22Rv1 (cell line): ENCODE data around the gene NECAB3.

Experiments
- H3K27ac ChIP-seq: fragments of 450-650 bp; 2 replicates; pipeline ENCODE4 v1.5.1; 2017
- CTCF ChIP-seq: fragments of 450-650 bp; IDR thresholded peaks from 2 replicates; pipeline ENCODE4 v1.5.1; 2017; ENCODE audit warnings: mild to moderate bottlenecking
- ZFX ChIP-seq: fragments of 450-650 bp; IDR thresholded peaks from 2 replicates; pipeline ENCODE4 v1.6.1; 2017; ENCODE audit warnings: antibody characterized with exemption, borderline replicate concordance

The NECAB3 gene

GRCh38 chr20:33693741-33694638 lies 19.8 kb upstream of the NECAB3 start:
- H3K27ac ChIP-seq, result no peak overlapping the region
- TF ChIP-seq ZFX (no peak), CTCF (no peak)

GRCh38 chr20:33693289-33693688 lies 19.1 kb upstream of the NECAB3 start:
- no peak overlapping the region for H3K27ac ChIP-seq
- TF ChIP-seq ZFX (no peak), CTCF (no peak)

- TF ChIP-seq ZFX (no peak), CTCF (no peak)
- no peak overlapping the region for H3K27ac ChIP-seq
These were observed 15.7 kb upstream of the NECAB3 start for GRCh38 chr20:33689973-33690372.

- H3K27ac ChIP-seq, result no peak overlapping the region
- TF ChIP-seq CTCF (no peak), ZFX (no peak)
These were observed 15.3 kb upstream of the NECAB3 start for GRCh38 chr20:33689493-33689892.

GRCh38 chr20:33688938-33689424 lies 14.8 kb upstream of the NECAB3 start:
- TF ChIP-seq ZFX, result no peak
- no peak for TF ChIP-seq CTCF
- no peak overlapping the region for H3K27ac ChIP-seq

- TF ChIP-seq CTCF, result no peak
- TF ChIP-seq ZFX, result no peak
These were observed 14.0 kb upstream of the NECAB3 start for GRCh38 chr20:33687993-33688937.

More at GRCh38 chr20:33687993-33688937, 14.0 kb upstream of the NECAB3 start:
- no peak overlapping the region for H3K27ac ChIP-seq
